ENCODE measurements around the gene KMT2E. TPM values are rescaled to one million over a fixed set of nuclear protein-coding genes. Genes with fewer than 3 reads are reported as not detected.
"Not testable (repeated sequence)": the region's sequence is repeated elsewhere in the genome, so short reads cannot be mapped to it uniquely, and the experiment has no call there.

The KMT2E gene
- total RNA-seq, 4 donors from 2014 or later = 90.6 to 187 (median 112) TPM

- Histone ChIP-seq H3K27ac (peak overlapping the region in 1 of 4 donors; percentile 15), H3K4me3 (no peak overlapping the region), H3K36me3 (peaks cover 0 to 49% of the 10 kb centered on the region in 2 donors), H3K4me1 (peaks cover 6 to 76% (median 25%) of the 10 kb centered on the region in 3 donors), H3K9me3 (no peaks in the 10 kb centered on the region), H3K27me3 (no peaks in the 10 kb centered on the region)
- no peak for ATAC-seq
- TF ChIP-seq CTCF (IDR thresholded peaks at IDR 0.05) = no peak
- no peak for TF ChIP-seq POLR2AphosphoS5 (IDR thresholded peaks at IDR 0.05)
- TF ChIP-seq POLR2A (IDR thresholded peaks at IDR 0.05) = no peak
- no peak for TF ChIP-seq EP300 (IDR thresholded peaks at IDR 0.05)
- 61 to 69% methylated on average over 3 to 4 of the region's 4 CpGs for WGBS, 2 donors (ENCODE audit: low coverage in 1 of 2)
These were observed 33.9 kb downstream of the KMT2E start for GRCh38 chr7:105047932-105048331.

- Histone ChIP-seq H3K9me3 (no peaks in the 10 kb centered on the region), H3K36me3 (peaks cover 0 to 31% of the 10 kb centered on the region in 2 donors), H3K4me1 (peaks cover 6 to 87% (median 25%) of the 10 kb centered on the region in 3 donors), H3K4me3 (no peak overlapping the region), H3K27me3 (no peaks in the 10 kb centered on the region), H3K27ac (no peak overlapping the region)
- no peak for TF ChIP-seq CTCF (IDR thresholded peaks at IDR 0.05)
- no peak for TF ChIP-seq EP300 (IDR thresholded peaks at IDR 0.05)
- TF ChIP-seq POLR2A (IDR thresholded peaks at IDR 0.05) = no peak
- no peak for TF ChIP-seq POLR2AphosphoS5 (IDR thresholded peaks at IDR 0.05)
- 100% methylated on average over 1 of the region's 1 CpG for WGBS, 2 donors (ENCODE audit: low coverage in 1 of 2)
- ATAC-seq = no peak
These were observed 36.5 kb downstream of the KMT2E start for GRCh38 chr7:105050493-105050892.

GRCh38 chr7:105050899-105051298, 36.9 kb downstream of the KMT2E start:
- H3K4me1 ChIP-seq = peaks cover 6 to 90% (median 28%) of the 10 kb centered on the region in 3 donors
- H3K9me3 ChIP-seq = not testable (repeated sequence)

GRCh38 chr7:105055084-105055483, 41.1 kb downstream of the KMT2E start:
- 100% methylated on average over 1 to 2 of the region's 2 CpGs for WGBS, 2 donors (ENCODE audit: low coverage in 1 of 2)

More at GRCh38 chr7:105050899-105051298, 36.9 kb downstream of the KMT2E start:
- H3K4me3 ChIP-seq, ATAC-seq, H3K27me3 ChIP-seq, H3K27ac ChIP-seq: not testable (repeated sequence)
- peaks cover 0 to 28% of the 10 kb centered on the region in 2 donors for H3K36me3 ChIP-seq
- WGBS, 2 donors (ENCODE audit: low coverage in 1 of 2) = 92 to 97% methylated on average over 2 to 7 of the region's 7 CpGs

GRCh38 chr7:105055621-105056020, 41.6 kb downstream of the KMT2E start:
- Histone ChIP-seq H3K4me3 (no peak overlapping the region), H3K27me3 (no peaks in the 10 kb centered on the region), H3K27ac (no peak overlapping the region), H3K36me3 (peaks cover 0 to 17% of the 10 kb centered on the region in 2 donors), H3K4me1 (peaks cover 0 to 88% (median 16%) of the 10 kb centered on the region in 3 donors), H3K9me3 (no peaks in the 10 kb centered on the region)
- ATAC-seq = no peak
- WGBS, 2 donors (ENCODE audit: low coverage in 1 of 2) = 13 to 24% methylated on average over 1 of the region's 1 CpG
- TF ChIP-seq EP300 (IDR thresholded peaks at IDR 0.05) = no peak
- no peak for TF ChIP-seq CTCF (IDR thresholded peaks at IDR 0.05)
- TF ChIP-seq POLR2AphosphoS5 (IDR thresholded peaks at IDR 0.05) = no peak
- TF ChIP-seq POLR2A (IDR thresholded peaks at IDR 0.05) = no peak

More at GRCh38 chr7:105055084-105055483, 41.1 kb downstream of the KMT2E start:
- Histone ChIP-seq H3K4me1 (peaks cover 0 to 87% (median 14%) of the 10 kb centered on the region in 3 donors), H3K27me3 (no peaks in the 10 kb centered on the region), H3K36me3 (peaks cover 0 to 17% of the 10 kb centered on the region in 2 donors), H3K4me3 (no peak overlapping the region), H3K27ac (no peak overlapping the region), H3K9me3 (no peaks in the 10 kb centered on the region)
- TF ChIP-seq CTCF (IDR thresholded peaks at IDR 0.05) = no peak
- TF ChIP-seq EP300 (IDR thresholded peaks at IDR 0.05) = no peak
- no peak for TF ChIP-seq POLR2A (IDR thresholded peaks at IDR 0.05)
- TF ChIP-seq POLR2AphosphoS5 (IDR thresholded peaks at IDR 0.05) = no peak
- no peak for ATAC-seq
